ENCODE measurements around the gene TM2D1.

TM2D1 gene

DNA sequence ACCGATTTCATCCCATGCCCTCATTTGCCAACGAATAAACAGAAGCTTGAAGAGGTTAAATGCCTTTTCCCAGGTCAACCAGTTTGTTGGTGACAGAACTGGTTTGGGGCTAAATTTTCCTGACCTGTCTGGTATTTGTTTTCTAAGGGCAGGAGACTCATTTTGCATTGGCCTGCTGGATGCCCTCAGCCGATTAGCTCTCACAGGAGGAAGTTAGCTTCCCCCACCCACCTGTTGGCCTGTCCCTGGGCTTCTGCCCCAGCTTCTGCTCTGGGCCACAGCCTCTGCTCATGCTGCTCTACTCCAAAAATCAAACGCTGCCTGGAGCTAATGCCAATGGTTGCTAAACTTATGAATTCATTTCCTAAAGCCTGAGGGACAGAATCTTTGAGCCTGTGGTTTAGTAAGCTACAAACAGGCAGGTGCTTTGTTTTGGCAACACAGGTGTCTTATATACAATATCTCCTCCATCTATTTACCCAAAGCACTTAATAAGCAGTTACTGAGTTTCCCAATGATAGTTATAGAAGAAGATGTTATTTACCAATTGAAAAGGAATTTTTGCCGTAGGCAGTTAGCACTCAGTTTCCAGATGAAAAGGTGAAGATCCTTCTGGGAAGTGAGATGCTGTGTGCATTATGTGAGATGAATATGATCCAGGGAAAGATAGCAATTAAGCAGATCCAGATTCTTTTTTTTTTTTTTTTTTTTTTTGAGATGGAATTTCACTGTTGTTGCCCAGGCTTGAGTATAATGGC, 82.3 kb downstream of the TM2D1 start:
- H3K9me3 ChIP-seq (ENCODE audit: insufficient read depth, low read length), result no peaks in the 10 kb centered on the region
- H3K4me2 ChIP-seq (ENCODE audit: low read length), result no peak overlapping the region
- H3K4me3 ChIP-seq (ENCODE audit: low read length), result no peak overlapping the region
- H4K20me1 ChIP-seq (ENCODE audit: insufficient read depth, low read length), result no peaks in the 10 kb centered on the region
- no peak for TF ChIP-seq EZH2phosphoT487 (IDR thresholded peaks at IDR 0.05; ENCODE audit: low read depth)
- TF ChIP-seq, protein P1, sequence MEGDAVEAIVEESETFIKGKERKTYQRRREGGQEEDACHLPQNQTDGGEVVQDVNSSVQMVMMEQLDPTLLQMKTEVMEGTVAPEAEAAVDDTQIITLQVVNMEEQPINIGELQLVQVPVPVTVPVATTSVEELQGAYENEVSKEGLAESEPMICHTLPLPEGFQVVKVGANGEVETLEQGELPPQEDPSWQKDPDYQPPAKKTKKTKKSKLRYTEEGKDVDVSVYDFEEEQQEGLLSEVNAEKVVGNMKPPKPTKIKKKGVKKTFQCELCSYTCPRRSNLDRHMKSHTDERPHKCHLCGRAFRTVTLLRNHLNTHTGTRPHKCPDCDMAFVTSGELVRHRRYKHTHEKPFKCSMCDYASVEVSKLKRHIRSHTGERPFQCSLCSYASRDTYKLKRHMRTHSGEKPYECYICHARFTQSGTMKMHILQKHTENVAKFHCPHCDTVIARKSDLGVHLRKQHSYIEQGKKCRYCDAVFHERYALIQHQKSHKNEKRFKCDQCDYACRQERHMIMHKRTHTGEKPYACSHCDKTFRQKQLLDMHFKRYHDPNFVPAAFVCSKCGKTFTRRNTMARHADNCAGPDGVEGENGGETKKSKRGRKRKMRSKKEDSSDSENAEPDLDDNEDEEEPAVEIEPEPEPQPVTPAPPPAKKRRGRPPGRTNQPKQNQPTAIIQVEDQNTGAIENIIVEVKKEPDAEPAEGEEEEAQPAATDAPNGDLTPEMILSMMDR (IDR thresholded peaks at IDR 0.05; ENCODE audit: low read depth, low read length), result no peak
- no peaks in the 10 kb centered on the region for H3K79me2 ChIP-seq (ENCODE audit: low read length)
- H3K27me3 ChIP-seq (ENCODE audit: low read depth, low read length), result no peaks in the 10 kb centered on the region
- H3K36me3 ChIP-seq (replicated peaks; ENCODE audit: low read depth, low read length), result no peaks in the 10 kb centered on the region
- no peak overlapping the region for H2AFZ ChIP-seq (ENCODE audit: low read depth, low read length)
- 0 out of 2 replicates have a peak, but pooled peaks cover 8% of the 10 kb centered on the region for H3K4me1 ChIP-seq (ENCODE audit: low read length)
- H3K27ac ChIP-seq (ENCODE audit: low read length), result no peak overlapping the region
- no peak overlapping the region for H3K9ac ChIP-seq (ENCODE audit: low read length)

DNA sequence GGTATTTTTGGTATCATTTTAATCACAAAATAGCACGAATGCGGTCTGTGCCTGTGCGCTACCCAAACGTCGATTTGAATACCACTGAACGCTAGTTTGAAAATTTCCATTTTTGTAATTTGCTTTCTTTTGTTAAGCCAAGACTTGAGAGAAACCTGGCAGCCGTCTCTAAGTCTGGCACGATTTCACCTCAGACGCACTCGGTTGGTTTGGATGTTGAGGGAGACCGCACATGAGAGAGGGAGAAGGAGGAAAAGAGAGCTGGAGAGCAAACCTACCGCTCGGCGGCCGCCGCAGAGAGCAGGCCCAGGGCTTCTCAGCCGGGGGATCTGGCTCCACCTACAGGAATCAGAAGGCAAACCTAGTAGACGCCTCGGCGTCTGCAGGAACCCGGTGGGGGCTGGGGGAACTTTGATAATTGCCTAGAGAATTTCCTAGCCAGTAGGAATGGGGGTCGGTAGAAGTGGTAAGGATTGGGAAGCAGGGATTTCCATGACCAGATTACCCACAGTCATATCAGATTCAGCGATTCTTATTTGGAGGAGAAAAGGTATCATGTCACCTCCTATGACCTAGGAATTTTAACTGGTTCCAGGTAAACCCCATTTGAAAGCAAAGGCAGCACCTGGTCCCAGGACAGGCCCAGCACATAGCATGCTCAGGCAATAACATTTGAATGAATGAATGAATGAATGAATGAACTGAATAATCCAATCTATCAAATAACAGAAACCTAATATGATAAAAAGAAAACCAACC, 83.2 kb downstream of the TM2D1 start:
- Histone ChIP-seq H3K27me3 (ENCODE audit: low read depth, low read length) (no peaks in the 10 kb centered on the region), H4K20me1 (ENCODE audit: insufficient read depth, low read length) (no peaks in the 10 kb centered on the region), H3K4me2 (ENCODE audit: low read length) (peak overlapping the region; percentile 76), H3K4me3 (ENCODE audit: low read length) (peak overlapping the region; percentile 76), H3K9ac (ENCODE audit: low read length) (peak overlapping the region; percentile 47), H3K36me3 (replicated peaks; ENCODE audit: low read depth, low read length) (no peaks in the 10 kb centered on the region), H3K79me2 (ENCODE audit: low read length) (no peaks in the 10 kb centered on the region), H2AFZ (ENCODE audit: low read depth, low read length) (peak overlapping the region; percentile 91), H3K27ac (ENCODE audit: low read length) (no peak overlapping the region), H3K4me1 (ENCODE audit: low read length) (0 out of 2 replicates have a peak, but pooled peaks cover 8% of the 10 kb centered on the region), H3K9me3 (ENCODE audit: insufficient read depth, low read length) (no peaks in the 10 kb centered on the region)
- TF ChIP-seq EZH2phosphoT487 (IDR thresholded peaks at IDR 0.05; ENCODE audit: low read depth), result no peak
- TF ChIP-seq, protein P1 (IDR thresholded peaks at IDR 0.05; ENCODE audit: low read depth, low read length), result peak; percentile 49

DNA sequence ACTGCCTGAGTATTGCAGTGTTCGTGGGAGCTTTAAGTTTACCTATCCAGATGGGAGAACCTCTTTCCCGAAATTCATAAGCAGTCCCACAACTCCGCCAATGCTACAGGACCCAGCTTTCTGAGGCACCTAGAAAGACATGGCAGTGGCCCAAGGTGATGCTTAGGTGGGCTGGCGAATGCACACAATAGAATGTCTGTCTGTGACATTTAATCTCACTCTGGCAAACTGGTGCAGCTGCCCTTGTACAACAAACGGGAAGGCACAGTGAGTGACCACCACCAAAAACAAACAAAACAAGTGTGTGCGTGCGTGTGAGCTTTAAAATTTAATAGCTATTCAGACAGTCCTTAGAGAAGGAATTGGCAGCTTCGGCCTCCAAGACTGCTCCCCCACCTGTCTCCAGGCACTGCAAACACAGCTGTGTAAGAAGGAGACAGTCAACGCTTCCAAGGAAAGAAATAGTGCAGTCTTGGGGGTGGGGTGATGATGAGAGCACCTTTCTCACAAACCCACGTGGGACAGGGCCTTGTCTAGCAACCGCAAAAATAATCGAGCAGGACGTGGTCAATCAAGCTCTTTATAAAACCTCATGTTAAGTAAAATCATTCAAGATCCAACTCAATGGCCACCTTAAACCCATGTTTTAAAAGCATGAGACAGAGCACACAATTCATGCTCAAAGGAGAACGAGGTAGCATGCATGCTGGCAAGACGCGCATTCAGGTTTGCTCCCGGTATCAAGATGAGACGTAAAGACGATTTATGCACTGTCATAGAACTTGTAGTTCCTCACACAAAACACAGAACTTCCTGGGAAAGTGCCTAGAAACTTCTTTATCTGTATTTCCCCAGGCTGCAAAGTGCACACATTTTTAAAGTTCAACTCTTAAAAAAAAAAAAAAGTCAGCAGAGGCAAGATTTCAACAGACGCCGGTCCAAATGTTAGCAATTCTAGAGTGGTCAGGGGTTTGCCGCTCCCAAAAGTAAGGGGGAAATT, 84.1 kb downstream of the TM2D1 start:
- Histone ChIP-seq H3K27ac (ENCODE audit: low read length) (no peak overlapping the region), H3K79me2 (ENCODE audit: low read length) (no peaks in the 10 kb centered on the region), H3K36me3 (replicated peaks; ENCODE audit: low read depth, low read length) (no peaks in the 10 kb centered on the region), H3K9ac (ENCODE audit: low read length) (peak overlapping the region; percentile 47), H4K20me1 (ENCODE audit: insufficient read depth, low read length) (no peaks in the 10 kb centered on the region), H3K27me3 (ENCODE audit: low read depth, low read length) (no peaks in the 10 kb centered on the region), H3K4me1 (ENCODE audit: low read length) (0 out of 2 replicates have a peak, but pooled peaks cover 8% of the 10 kb centered on the region), H3K4me3 (ENCODE audit: low read length) (peak overlapping the region; percentile 76), H3K4me2 (ENCODE audit: low read length) (peak overlapping the region; percentile 76), H2AFZ (ENCODE audit: low read depth, low read length) (peak overlapping the region; percentile 91), H3K9me3 (ENCODE audit: insufficient read depth, low read length) (no peaks in the 10 kb centered on the region)
- no peak for TF ChIP-seq EZH2phosphoT487 (IDR thresholded peaks at IDR 0.05; ENCODE audit: low read depth)
- TF ChIP-seq, protein P1 (IDR thresholded peaks at IDR 0.05; ENCODE audit: low read depth, low read length), result no peak

All from OCI-LY3 (cell line).